Suprapubic skin (tissue), 4 donors: Measurements from ENCODE around the gene RMND5B.

Experiments used
- EP300 ChIP-seq: sonication (generic); formaldehyde crosslinking; IDR thresholded peaks from one replicate; pipeline ENCODE4 v1.6.1; 2017; ENCODE audit warnings: antibody characterized with exemption
- POLR2A ChIP-seq, 2 donors: fragments of 450-650 bp; IDR thresholded peaks; one replicate each; pipeline ENCODE4 v1.6.1; 2017; ENCODE audit warnings: antibody characterized with exemption in 2 of 2, mild to moderate bottlenecking in 2 of 2, moderate library complexity in 2 of 2
- POLR2AphosphoS5 ChIP-seq, 3 donors: sonication (generic); formaldehyde crosslinking; IDR thresholded peaks; one replicate each; pipeline ENCODE4 v1.6.1; 2017; ENCODE audit warnings: antibody characterized with exemption in 3 of 3
- TF ChIP-seq, protein P1 (sequence below), 2 donors: fragments of 200-600 bp in 1 of 2; fragments of 450-650 bp in 1 of 2; sonication (generic) in 1 of 2; IDR thresholded peaks; one replicate each; pipeline ENCODE4 v1.5.1; 2016 to 2019; ENCODE audit warnings: antibody characterized with exemption in 2 of 2, mild to moderate bottlenecking in 1 of 2, moderate library complexity in 1 of 2

DNA sequence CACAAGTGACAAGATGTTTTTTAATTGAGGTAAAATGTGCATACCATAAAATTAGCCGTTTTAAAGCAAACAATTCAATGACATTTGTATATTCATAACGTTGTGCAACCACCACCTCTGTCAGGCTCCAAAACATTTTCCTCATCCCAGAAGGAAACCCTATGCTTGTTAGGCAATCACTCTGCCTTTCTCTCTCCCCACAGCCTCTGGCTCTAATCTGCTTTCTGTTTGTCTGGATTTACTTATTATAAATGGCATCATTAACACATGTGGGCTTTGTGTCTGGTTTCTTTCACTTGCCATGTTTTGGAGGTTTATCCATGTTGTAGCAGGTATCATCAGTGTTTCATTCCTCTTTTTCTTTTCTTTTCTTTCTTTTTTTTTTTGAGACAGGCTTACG lies 18.9 kb upstream of the RMND5B start:
- TF ChIP-seq POLR2A (IDR thresholded peaks at IDR 0.05) (no peak), EP300 (no peak), POLR2AphosphoS5 (IDR thresholded peaks at IDR 0.05) (no peak)
- TF ChIP-seq, protein P1, sequence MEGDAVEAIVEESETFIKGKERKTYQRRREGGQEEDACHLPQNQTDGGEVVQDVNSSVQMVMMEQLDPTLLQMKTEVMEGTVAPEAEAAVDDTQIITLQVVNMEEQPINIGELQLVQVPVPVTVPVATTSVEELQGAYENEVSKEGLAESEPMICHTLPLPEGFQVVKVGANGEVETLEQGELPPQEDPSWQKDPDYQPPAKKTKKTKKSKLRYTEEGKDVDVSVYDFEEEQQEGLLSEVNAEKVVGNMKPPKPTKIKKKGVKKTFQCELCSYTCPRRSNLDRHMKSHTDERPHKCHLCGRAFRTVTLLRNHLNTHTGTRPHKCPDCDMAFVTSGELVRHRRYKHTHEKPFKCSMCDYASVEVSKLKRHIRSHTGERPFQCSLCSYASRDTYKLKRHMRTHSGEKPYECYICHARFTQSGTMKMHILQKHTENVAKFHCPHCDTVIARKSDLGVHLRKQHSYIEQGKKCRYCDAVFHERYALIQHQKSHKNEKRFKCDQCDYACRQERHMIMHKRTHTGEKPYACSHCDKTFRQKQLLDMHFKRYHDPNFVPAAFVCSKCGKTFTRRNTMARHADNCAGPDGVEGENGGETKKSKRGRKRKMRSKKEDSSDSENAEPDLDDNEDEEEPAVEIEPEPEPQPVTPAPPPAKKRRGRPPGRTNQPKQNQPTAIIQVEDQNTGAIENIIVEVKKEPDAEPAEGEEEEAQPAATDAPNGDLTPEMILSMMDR (IDR thresholded peaks at IDR 0.05) = no peak
